Lower leg skin (tissue), 4 donors: ENCODE results near the gene PCED1B. TPM values are rescaled to one million over a fixed set of nuclear protein-coding genes. Genes with fewer than 3 reads are reported as not detected.

Experiments used
- DNase-seq, 2 donors: peaks; one replicate each; pipeline ENCODE4 v3.0.0-alpha.2; 2019; ENCODE audit warnings: low spot score in 2 of 2
- H3K4me3 ChIP-seq: fragments of 200-600 bp; sonication (generic); 2 replicates; pipeline ENCODE4 v1.5.1; 2017; ENCODE audit warnings: mild to moderate bottlenecking, low read depth; ENCODE audit not compliant: poor library complexity, severe bottlenecking
- CTCF ChIP-seq, 3 donors: fragments of 450-650 bp; IDR thresholded peaks; one replicate each; pipeline ENCODE4 v1.5.1; 2016; ENCODE audit warnings: antibody characterized with exemption in 3 of 3, mild to moderate bottlenecking in 3 of 3, moderate library complexity in 2 of 3
- POLR2A ChIP-seq, 2 donors: fragments of 450-650 bp; IDR thresholded peaks; one replicate each; pipeline ENCODE4 v1.6.1; 2016 to 2017; ENCODE audit warnings: antibody characterized with exemption in 2 of 2, mild to moderate bottlenecking in 1 of 2, moderate library complexity in 1 of 2
- WGBS, 2 donors: methylation state at CpG; one replicate each; pipeline ENCODE4 v1.1.5; 2018; 5-methylcytosine and 5-hydroxymethylcytosine counted together
- intact Hi-C: fragments of 100-400 bp; cut with DNase I; formaldehyde crosslinking; loops from one replicate; pipeline ENCODE4 v1.15.0; 2023; ENCODE audit warnings: low total_unique reads
- total RNA-seq, 4 donors: library from RNA; depleted of rRNA; stranded (reverse); fragments of >200 nt; gene quantifications; one replicate each; pipeline ENCODE4 v1.1.0, GENCODE V29; 2016

The PCED1B gene
- total RNA-seq, 4 donors from 2014 or later: 0.23 to 3.0 (median 0.73) TPM

- intact Hi-C loops: no loop called here
- no peak for DNase-seq
- TF ChIP-seq POLR2A (IDR thresholded peaks at IDR 0.05): no peak
- no peak overlapping the region for H3K4me3 ChIP-seq
- WGBS, 2 donors: 91% methylated on average over 13 of the region's 13 CpGs
These were observed 189.4 kb downstream of the PCED1B start for GRCh38 chr12:47268501-47269454.

- TF ChIP-seq CTCF (IDR thresholded peaks at IDR 0.05): no peak
- TF ChIP-seq POLR2A (IDR thresholded peaks at IDR 0.05): no peak
- H3K4me3 ChIP-seq: no peak overlapping the region
- no peak for DNase-seq
- intact Hi-C loops: no loop called here
- 85 to 87% methylated on average over 1 of the region's 1 CpG for WGBS, 2 donors
These were observed 190.5 kb downstream of the PCED1B start for GRCh38 chr12:47269916-47270315.

DNA sequence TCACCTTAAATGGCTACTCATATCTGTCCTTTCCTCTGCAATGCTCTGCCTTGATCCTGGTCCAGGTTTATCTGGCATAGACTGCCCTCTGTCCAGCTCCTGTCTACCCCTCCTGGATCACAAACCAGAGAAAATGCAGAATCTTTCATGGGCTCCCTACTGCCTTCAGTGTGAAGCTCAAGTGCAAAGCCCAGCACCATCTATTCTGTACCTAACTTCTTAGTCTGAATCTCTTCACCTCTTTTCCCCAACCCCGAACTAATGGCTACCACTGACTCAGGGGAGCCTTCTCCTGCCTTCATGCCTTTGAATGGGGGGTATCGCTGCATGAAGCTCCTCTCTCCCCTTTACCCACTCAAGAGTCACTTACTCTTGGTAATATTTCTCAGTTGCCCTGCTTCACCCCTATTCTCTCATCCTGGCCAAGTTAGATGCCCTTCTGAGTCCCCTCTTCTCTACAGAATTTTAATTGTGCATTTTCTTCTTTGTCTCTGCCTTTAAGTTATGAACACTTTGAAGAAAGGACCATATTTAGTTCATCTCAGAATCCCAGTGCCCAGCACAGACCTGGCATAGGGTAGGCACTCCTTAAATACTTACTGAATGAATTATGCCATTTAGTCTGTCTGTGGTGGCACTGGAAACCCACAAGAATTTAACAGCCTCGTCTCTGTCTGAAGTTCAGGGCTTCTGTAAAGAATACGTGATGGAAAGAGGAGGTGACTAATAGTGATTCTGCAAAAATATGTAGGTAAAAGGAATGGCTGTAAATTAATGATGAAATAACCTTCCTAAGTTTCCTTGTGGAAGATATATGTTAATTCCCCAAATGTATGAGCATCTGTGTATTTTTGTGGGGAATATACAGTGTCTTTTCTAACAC, 191.6 kb downstream of the PCED1B start:
- no peak for TF ChIP-seq CTCF (IDR thresholded peaks at IDR 0.05)
- TF ChIP-seq POLR2A (IDR thresholded peaks at IDR 0.05): no peak
- intact Hi-C loops: no loop called here
- no peak overlapping the region for H3K4me3 ChIP-seq
- no peak for DNase-seq
- 62 to 68% methylated on average over 4 of the region's 4 CpGs for WGBS, 2 donors

DNA sequence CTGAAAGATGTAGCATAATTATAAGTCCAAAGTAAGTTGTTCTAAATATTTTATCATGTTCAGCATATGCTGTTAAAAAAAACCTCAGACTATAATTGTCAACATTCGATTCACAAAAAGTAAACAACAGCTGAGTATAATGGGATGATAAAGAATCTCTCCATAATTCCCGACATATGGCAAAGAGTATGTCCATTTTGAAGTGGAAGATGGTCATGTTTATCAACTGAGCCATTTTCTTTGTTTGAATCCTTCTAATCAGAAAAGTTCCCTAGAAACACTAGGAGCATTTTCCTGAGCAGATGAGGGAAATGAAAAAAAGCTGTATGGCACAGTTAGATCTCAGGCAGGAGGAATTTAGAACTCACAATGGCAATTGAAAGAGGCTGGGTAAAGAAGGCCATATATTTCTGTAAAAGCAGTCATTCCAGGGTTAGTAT, 192.4 kb downstream of the PCED1B start:
- TF ChIP-seq CTCF (IDR thresholded peaks at IDR 0.05) (no peak), POLR2A (IDR thresholded peaks at IDR 0.05) (no peak)
- DNase-seq: no peak
- WGBS, 2 donors: 68 to 72% methylated on average over 2 of the region's 2 CpGs
- intact Hi-C loops: no loop called here
- no peak overlapping the region for H3K4me3 ChIP-seq

DNA sequence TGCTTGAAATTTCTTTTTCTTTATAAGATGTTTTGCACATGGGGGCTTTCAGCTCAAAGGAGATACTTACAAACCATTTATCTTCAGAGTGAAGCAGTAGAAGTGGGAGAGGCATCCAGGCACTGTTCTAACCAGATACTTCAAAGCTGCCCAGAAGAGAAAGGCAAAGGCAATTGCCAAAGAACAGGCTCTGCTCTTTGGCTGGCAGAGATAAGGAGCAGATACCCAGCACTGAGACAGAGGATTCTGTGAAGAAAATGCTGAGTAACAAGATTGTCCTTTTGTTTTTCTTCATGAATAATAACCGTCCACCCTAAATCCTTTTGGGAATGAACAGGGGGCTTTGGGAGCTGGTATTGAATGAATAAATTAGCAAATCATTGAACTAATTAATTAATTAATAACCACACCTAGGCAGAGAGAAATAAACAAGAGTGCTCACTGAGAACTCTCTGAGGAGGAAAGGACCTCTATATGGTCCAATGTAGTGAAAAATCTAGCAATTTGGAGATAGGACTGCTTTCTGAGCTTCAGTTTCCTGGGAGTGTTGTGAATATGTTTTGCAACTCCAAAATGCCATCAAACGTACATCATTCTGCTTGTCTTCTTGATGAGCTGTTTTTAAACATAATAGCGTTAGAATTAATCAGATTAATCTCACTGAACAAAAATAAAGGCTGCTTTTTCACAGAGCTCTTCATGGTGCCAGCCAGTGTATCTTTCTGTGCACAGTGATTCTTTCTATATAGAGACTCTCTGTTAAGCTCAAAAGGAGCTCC, 193.2 kb downstream of the PCED1B start:
- WGBS, 2 donors: 49 to 54% methylated on average over 3 of the region's 3 CpGs
- DNase-seq: no peak
- intact Hi-C loops: no loop called here
- no peak overlapping the region for H3K4me3 ChIP-seq
- no peak for TF ChIP-seq POLR2A (IDR thresholded peaks at IDR 0.05)
- no peak for TF ChIP-seq CTCF (IDR thresholded peaks at IDR 0.05)
